A549 (cell line): Measurements from ENCODE around the gene RNF121. TPM values are rescaled to one million over a fixed set of nuclear protein-coding genes. Genes with fewer than 3 reads are reported as not detected.

Experiments
- ATAC-seq, 2 experiments: fragments of 200-7000 bp in 1 of 2; fragments of >200 bp in 1 of 2; cut with Nextera tagmentation in 1 of 2; cut with Tn5 transposase in 1 of 2; 3 replicates each; pipeline versions ENCODE4 v1.8.0 to v1.9.1; 2018 to 2020; ENCODE audit warnings: mild to moderate bottlenecking in 1 of 2, moderate library complexity in 1 of 2
- CTCF ChIA-PET: fragments of 300-600 bp; sonication (Branson Sonifier 250); formaldehyde crosslinking; extraction: SDS; loops from one replicate; lab custom pipeline; 2021; ENCODE audit warnings: antibody characterized with exemption, inconsistent platforms; lab: Yijun Ruan, JAX
- POLR2A ChIA-PET: fragments of 350-600 bp; formaldehyde crosslinking; extraction: SDS; loops from one replicate; lab custom pipeline; 2021; ENCODE audit warnings: antibody characterized with exemption, inconsistent platforms; lab: Yijun Ruan, JAX
- DNase-seq, 2 experiments: peaks; one replicate each; pipeline versions ENCODE4 v3.0.0 to v3.0.0-alpha.2; 2011 to 2016; ENCODE audit warnings: low read depth in 1 of 2, low spot score in 1 of 2
- FAIRE-seq: peaks from 2 replicates; lab custom pipeline; 2011; peaks lifted over from hg19 to GRCh38; lab: Jason Lieb, UNC
- H3K27ac ChIP-seq, 2 experiments: fragments of >200 bp; sonication (Bioruptor Twin); formaldehyde crosslinking; 3 replicates each; pipeline ENCODE4 v1.5.1; 2016 to 2017
- H3K4me1 ChIP-seq: fragments of >200 bp; sonication (Bioruptor Twin); formaldehyde crosslinking; 3 replicates; pipeline ENCODE4 v1.6.1; 2016
- H3K4me2 ChIP-seq: fragments of >200 bp; sonication (Bioruptor Twin); formaldehyde crosslinking; 3 replicates; pipeline ENCODE4 v1.6.1; 2016
- H3K4me3 ChIP-seq: fragments of >200 bp; sonication (Bioruptor Twin); formaldehyde crosslinking; 3 replicates; pipeline ENCODE4 v1.5.1; 2016
- H3K9me3 ChIP-seq: fragments of >200 bp; sonication (Bioruptor Twin); formaldehyde crosslinking; 3 replicates; pipeline ENCODE4 v1.6.1; 2016
- CEBPB ChIP-seq, 2 experiments: fragments of >200 bp in 1 of 2; sonication (Bioruptor Twin) in 1 of 2; formaldehyde crosslinking in 1 of 2; IDR thresholded peaks; 2 replicates each; pipeline ENCODE4 v1.6.1; 2012 to 2016
- CHD4 ChIP-seq: fragments of 200-600 bp; sonication (generic); IDR thresholded peaks from 2 replicates; pipeline ENCODE4 v1.6.1; 2016; ENCODE audit warnings: antibody characterized with exemption, mild to moderate bottlenecking, borderline replicate concordance
- EP300 ChIP-seq, 2 experiments: fragments of >200 bp; sonication (Bioruptor Twin); formaldehyde crosslinking; IDR thresholded peaks; 2 replicates in 1 of 2; 3 replicates in 1 of 2; pipeline ENCODE4 v1.6.1; 2016 to 2017
- FOSL2 ChIP-seq, 2 experiments: fragments of 450-650 bp in 1 of 2; fragments of >200 bp in 1 of 2; sonication (Bioruptor Twin) in 1 of 2; formaldehyde crosslinking; IDR thresholded peaks; 2 replicates each; pipeline versions ENCODE4 v1.5.0 to v1.6.1; 2016 to 2020; ENCODE audit warnings: mild to moderate bottlenecking in 1 of 2, moderate library complexity in 1 of 2
- GATA3 ChIP-seq: IDR thresholded peaks from 2 replicates; pipeline ENCODE4 v1.6.1; 2012; ENCODE audit warnings: borderline replicate concordance
- JUNB ChIP-seq: fragments of >200 bp; sonication (Bioruptor Twin); formaldehyde crosslinking; IDR thresholded peaks from 2 replicates; pipeline ENCODE4 v1.6.1; 2016
- KDM1A ChIP-seq: fragments of 200-600 bp; sonication (generic); IDR thresholded peaks from 2 replicates; pipeline ENCODE4 v1.6.1; 2016; ENCODE audit warnings: low read depth, mild to moderate bottlenecking
- MAFK ChIP-seq: fragments of 450-650 bp; IDR thresholded peaks from 2 replicates; pipeline ENCODE4 v1.6.1; 2014; ENCODE audit not compliant: partially characterized antibody
- MAZ ChIP-seq: fragments of 150-350 bp; IDR thresholded peaks from 2 replicates; pipeline ENCODE4 v1.6.1; 2014; ENCODE audit warnings: antibody characterized with exemption, low read depth, low read length, borderline replicate concordance
- PHF8 ChIP-seq: fragments of 200-600 bp; sonication (generic); IDR thresholded peaks from 2 replicates; pipeline ENCODE4 v1.6.1; 2016; ENCODE audit warnings: low read depth, mild to moderate bottlenecking, antibody characterized with exemption, moderate library complexity, borderline replicate concordance
- POLR2A ChIP-seq: IDR thresholded peaks from 2 replicates; pipeline ENCODE4 v1.6.1; 2012; ENCODE audit warnings: mild to moderate bottlenecking, low read length
- POLR2AphosphoS2 ChIP-seq: conservative IDR thresholded peaks from 2 replicates; pipeline ENCODE4 v1.6.1; 2012; ENCODE audit warnings: low read length, improper control_type of control experiment, inconsistent platforms
- ZFP36 ChIP-seq: fragments of 450-650 bp; IDR thresholded peaks from 2 replicates; pipeline ENCODE4 v1.6.1; 2014; ENCODE audit warnings: borderline replicate concordance; ENCODE audit not compliant: partially characterized antibody
- WGBS: methylation state at CpG from one replicate; pipeline ENCODE4 v1.1.6; 2017; ENCODE audit errors: missing lambda C conversion rate; 5-methylcytosine and 5-hydroxymethylcytosine counted together
- polyA plus RNA-seq, 4 experiments: library from polyadenylated mRNA; depleted of rRNA in 3 of 4; stranded (reverse); fragments of >200 nt; fragmentation: RNase III in 1 of 4; extraction: RNeasy Plus Mini Kit Qiagen cat#74134 plus additional on column Dnase treatment in 1 of 4; gene quantifications; 2 replicates in 3 of 4; 3 replicates in 1 of 4; pipeline ENCODE4 v1.2.3, GENCODE V29; 2011 to 2017
- TF ChIP-seq, protein P1 (sequence below): fragments of 250-450 bp; sonication (Bioruptor Pico); IDR thresholded peaks from 2 replicates; pipeline ENCODE4 v1.5.0; 2021; ENCODE audit warnings: mild to moderate bottlenecking, moderate library complexity, borderline replicate concordance
- TF ChIP-seq, protein P2 (sequence below): IDR thresholded peaks from 2 replicates; pipeline ENCODE4 v1.6.1; 2012

RNF121 gene
- polyA plus RNA-seq, 2 of the 4 experiments (the other 2 are of a cell fraction): 79.0 to 102 TPM

DNA sequence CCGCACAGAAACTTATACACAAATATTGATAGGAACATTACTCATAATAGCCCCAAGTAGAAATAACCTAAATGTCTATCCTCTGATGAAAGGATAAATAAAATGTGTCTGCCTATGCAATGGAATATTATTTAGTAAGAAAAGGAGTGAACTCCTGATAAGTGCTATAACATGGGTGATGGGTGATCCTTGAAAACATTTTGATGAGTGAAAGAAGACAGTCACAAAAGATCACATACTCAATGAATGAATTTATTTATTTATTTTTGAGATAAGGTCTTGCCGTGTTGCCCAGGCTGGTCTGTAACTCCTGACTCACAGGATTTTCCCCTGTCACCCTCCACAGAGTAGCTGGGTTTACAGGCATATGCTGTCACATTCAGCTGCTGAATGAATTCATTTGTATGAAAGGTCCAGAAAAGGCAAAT lies 17.3 kb downstream of the RNF121 start (continued):
- TF ChIP-seq, protein P1, sequence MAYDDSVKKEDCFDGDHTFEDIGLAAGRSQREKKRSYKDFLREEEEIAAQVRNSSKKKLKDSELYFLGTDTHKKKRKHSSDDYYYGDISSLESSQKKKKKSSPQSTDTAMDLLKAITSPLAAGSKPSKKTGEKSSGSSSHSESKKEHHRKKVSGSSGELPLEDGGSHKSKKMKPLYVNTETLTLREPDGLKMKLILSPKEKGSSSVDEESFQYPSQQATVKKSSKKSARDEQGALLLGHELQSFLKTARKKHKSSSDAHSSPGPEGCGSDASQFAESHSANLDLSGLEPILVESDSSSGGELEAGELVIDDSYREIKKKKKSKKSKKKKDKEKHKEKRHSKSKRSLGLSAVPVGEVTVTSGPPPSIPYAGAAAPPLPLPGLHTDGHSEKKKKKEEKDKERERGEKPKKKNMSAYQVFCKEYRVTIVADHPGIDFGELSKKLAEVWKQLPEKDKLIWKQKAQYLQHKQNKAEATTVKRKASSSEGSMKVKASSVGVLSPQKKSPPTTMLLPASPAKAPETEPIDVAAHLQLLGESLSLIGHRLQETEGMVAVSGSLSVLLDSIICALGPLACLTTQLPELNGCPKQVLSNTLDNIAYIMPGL: no peak
- TF ChIP-seq CHD4: no peak

DNA sequence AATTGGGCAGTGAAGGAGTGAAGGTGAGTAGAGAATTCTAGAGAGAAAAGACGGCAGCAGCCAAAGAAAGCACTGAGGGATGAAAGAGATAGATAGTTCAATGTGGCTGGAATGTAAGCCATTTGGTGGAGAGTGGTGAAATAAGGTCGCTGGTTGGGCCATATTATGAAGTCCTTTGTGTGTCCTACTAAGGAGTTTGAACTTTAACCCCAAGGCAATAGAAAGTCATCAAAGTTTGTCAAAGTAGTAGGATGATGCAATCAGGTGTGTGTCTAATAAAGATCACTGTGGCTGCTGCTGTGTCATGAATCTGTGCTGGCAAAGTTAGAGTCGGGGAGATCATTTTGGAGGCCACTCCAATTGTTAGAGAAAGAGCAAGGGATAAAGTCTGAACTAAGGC lies 18.7 kb downstream of the RNF121 start:
- CTCF ChIA-PET: interaction anchor here (2.5 kb wide), 1 partner anchor 10 kb away, joined by 6 read pairs; no protein-coding TSS in a partner anchor
- peaks cover 77% of the 10 kb centered on the region for H3K4me1 ChIP-seq
- no peak overlapping the region for H3K4me3 ChIP-seq
- WGBS: 26% methylated on average over 3 of the region's 3 CpGs
- POLR2A ChIA-PET: no interaction called here
- H3K27ac ChIP-seq: peak overlapping the region; percentile 87 to 92
- no peaks in the 10 kb centered on the region for H3K9me3 ChIP-seq
- DNase-seq (peak in 1 of 2 experiments; percentile 52), ATAC-seq (no peak), FAIRE-seq (no peak)
- TF ChIP-seq POLR2AphosphoS2 (no peak), EP300 (IDR thresholded peaks at IDR 0.05) (0 out of 5 replicates have a peak, but pooled peaks of 1 of the 2 experiments have one; percentile 22), MAFK (peak; percentile 12), FOSL2 (IDR thresholded peaks at IDR 0.05) (no peak), FOSL2 (CRISPR knock-in tag; IDR thresholded peaks at IDR 0.05) (peak; percentile 57), JUNB (peak; percentile 15; the same call in 1 of the 2 replicates), CEBPB (IDR thresholded peaks at IDR 0.05) (peak; percentile 84 to 92; a peak in 3 of 4 replicates)
- peak overlapping the region; percentile 74 for H3K4me2 ChIP-seq

DNA sequence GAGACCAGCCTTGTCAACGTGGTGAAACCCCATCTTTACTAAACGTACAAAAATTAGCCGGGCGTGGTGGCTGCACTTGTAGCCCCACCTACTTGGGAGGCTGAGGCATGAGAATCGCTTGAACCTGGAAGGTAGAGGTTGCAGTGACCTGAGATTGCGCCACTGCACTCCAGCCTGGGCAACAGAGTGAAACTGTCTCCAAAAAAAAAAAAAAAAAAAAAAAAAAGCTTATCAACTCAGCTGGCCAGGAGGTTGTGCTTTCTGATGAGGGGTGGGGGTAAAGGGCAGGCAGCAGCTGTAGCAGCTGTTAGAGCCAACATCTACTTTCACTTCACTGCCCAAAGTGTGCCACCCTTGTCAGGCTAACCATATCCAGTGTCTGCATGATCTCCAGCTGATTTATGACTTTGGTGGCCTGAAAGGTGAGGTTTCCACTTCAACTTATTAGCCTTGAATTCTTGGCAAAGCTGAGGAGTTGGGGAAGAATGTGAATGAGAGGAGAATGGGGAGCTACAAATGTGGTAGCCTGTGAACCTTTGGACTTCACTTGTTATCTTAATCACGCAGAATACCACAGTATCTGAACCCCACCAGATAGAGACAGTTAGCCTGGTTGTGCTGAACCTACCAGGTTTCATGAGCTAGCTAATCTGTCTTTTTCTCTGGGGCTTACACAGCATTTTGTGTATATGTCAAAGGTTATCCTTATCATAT lies 19.6 kb downstream of the RNF121 start:
- FAIRE-seq: no peak
- peak in 1 of 2 experiments; percentile 65 for DNase-seq
- WGBS: 43% methylated on average over 7 of the region's 7 CpGs
- Histone ChIP-seq H3K4me1 (peaks cover 70% of the 10 kb centered on the region), H3K27ac (peak overlapping the region; percentile 87 to 92), H3K9me3 (no peaks in the 10 kb centered on the region), H3K4me2 (peak overlapping the region; percentile 74), H3K4me3 (no peak overlapping the region)
- ChIA-PET CTCF (interaction anchor here (0.7 to 2.5 kb wide), 5 partner anchors 9 to 67 kb away, joined by 3 to 10 read pairs (median 4); no protein-coding TSS in a partner anchor), POLR2A (interaction anchor here (0.6 kb wide), 1 partner anchor 309 kb away, joined by 7 read pairs; no protein-coding TSS in a partner anchor)
- TF ChIP-seq, protein P2, sequence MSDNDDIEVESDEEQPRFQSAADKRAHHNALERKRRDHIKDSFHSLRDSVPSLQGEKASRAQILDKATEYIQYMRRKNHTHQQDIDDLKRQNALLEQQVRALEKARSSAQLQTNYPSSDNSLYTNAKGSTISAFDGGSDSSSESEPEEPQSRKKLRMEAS: peak; percentile 50; the same call in 1 of the 2 replicates
- peak; percentile 57; the same call in 1 of the 2 replicates for TF ChIP-seq GATA3
- peak; percentile 61 to 84; a peak in 3 of 4 replicates for TF ChIP-seq CEBPB (IDR thresholded peaks at IDR 0.05)
- peak; percentile 16; the same call in 1 of the 2 replicates for TF ChIP-seq JUNB
- TF ChIP-seq KDM1A: no peak
- no peak for TF ChIP-seq POLR2A
- no peak for TF ChIP-seq MAZ
- ATAC-seq: peak in 1 of 2 experiments; percentile 42; a peak in 3 of 6 replicates

DNA sequence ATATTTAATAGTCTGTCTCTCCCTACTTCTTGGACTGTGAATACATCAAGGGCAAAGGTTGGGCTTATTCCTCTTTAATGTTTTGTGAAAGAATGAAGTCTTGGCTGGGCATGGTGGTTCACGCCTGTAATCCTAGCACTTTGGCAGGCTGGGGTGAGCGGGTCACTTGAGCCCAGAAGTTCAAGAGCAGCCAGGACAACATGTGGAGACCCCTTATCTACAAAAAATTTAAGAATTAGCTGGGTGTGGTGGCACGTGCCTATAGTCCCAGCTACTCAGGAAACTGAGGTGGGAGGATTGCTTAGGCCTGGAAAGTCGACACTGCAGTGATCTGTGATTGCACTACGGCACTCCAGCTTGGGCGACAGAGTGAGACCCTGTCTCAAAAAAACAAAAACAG lies 20.2 kb downstream of the RNF121 start:
- no peak for FAIRE-seq

More for the DNA sequence above, 20.2 kb downstream of the RNF121 start:
- WGBS: 90% methylated on average over 6 of the region's 6 CpGs
- CTCF ChIA-PET: interaction anchor here (1.7 to 2.5 kb wide), 3 partner anchors 9 to 67 kb away, joined by 4 to 10 read pairs (median 6); no protein-coding TSS in a partner anchor
- no peak for DNase-seq
- H3K4me1 ChIP-seq: peaks cover 69% of the 10 kb centered on the region
- TF ChIP-seq KDM1A (no peak), PHF8 (no peak), ZFP36 (no peak), CEBPB (IDR thresholded peaks at IDR 0.05) (no peak), JUNB (no peak)
- no peaks in the 10 kb centered on the region for H3K9me3 ChIP-seq
- POLR2A ChIA-PET: interaction anchor here (0.6 kb wide), 1 partner anchor 310 kb away, joined by 7 read pairs; no protein-coding TSS in a partner anchor
- no peak overlapping the region for H3K4me3 ChIP-seq
- peak overlapping the region; percentile 87 to 92 for H3K27ac ChIP-seq
- ATAC-seq: no peak
- H3K4me2 ChIP-seq: peak overlapping the region; percentile 74
